HL-60 (cell line): ENCODE measurements around the gene ADGRL3.

ENCODE experiments used
- GABPA ChIP-seq: IDR thresholded peaks from 2 replicates; pipeline ENCODE4 v1.6.1; 2012; ENCODE audit warnings: low read depth
- POLR2AphosphoS5 ChIP-seq: IDR thresholded peaks from 2 replicates; pipeline ENCODE4 v1.6.1; 2012; ENCODE audit warnings: low read depth
- REST ChIP-seq: IDR thresholded peaks from 2 replicates; pipeline ENCODE4 v1.6.1; 2012; ENCODE audit warnings: low read depth; ENCODE audit not compliant: insufficient replicate concordance
- TF ChIP-seq, protein P1 (sequence below): IDR thresholded peaks from one replicate; pipeline ENCODE4 v1.5.1; 2011; ENCODE audit warnings: low read length, control low read depth, inconsistent platforms; ENCODE audit not compliant: insufficient read depth

DNA sequence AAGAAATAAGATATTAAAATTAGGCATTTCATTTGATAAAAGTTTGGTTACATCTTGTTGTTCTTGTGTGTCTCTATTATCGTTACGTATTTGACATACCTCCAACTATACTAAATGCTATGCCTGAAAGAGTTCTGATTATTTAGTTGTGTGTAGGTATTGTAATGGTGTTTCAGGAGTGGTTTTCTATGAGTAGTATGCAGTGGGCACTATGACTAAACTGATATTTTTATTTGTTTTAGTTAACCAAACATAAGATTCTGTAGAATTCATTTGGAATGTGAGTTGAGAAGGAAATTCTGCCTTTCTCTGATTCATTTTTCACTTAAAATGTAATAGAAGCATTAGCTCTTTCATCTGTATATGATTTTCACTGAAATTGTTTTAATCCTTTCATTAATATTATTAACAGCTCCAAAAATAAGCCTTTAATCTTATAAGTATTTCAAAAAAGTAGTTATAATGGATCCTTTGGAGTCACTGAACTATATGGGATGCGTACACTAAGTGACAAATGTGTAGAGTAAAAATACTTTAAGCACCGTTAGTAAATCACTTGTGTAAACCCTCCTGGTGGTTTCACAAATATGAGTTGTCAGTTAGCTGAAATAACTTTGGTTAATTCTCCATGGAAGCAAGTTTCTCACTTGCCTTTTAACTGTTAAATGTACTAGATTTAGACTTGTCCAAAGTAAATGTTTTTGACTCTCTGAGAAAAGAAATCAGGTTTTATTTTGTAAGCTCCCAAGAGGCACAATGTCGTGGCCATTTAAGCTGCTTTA lies 388.7 kb downstream of the ADGRL3 start:
- TF ChIP-seq, protein P1, sequence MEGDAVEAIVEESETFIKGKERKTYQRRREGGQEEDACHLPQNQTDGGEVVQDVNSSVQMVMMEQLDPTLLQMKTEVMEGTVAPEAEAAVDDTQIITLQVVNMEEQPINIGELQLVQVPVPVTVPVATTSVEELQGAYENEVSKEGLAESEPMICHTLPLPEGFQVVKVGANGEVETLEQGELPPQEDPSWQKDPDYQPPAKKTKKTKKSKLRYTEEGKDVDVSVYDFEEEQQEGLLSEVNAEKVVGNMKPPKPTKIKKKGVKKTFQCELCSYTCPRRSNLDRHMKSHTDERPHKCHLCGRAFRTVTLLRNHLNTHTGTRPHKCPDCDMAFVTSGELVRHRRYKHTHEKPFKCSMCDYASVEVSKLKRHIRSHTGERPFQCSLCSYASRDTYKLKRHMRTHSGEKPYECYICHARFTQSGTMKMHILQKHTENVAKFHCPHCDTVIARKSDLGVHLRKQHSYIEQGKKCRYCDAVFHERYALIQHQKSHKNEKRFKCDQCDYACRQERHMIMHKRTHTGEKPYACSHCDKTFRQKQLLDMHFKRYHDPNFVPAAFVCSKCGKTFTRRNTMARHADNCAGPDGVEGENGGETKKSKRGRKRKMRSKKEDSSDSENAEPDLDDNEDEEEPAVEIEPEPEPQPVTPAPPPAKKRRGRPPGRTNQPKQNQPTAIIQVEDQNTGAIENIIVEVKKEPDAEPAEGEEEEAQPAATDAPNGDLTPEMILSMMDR, result no peak
- no peak for TF ChIP-seq POLR2AphosphoS5
- TF ChIP-seq REST, result no peak
- TF ChIP-seq GABPA, result no peak
